Colonic mucosa (tissue), 4 donors: ENCODE data around the gene ALKBH3. TPM values are rescaled to one million over a fixed set of nuclear protein-coding genes. Genes with fewer than 3 reads are reported as not detected.

ENCODE experiments used
- DNase-seq: peaks from one replicate; pipeline ENCODE4 v3.0.0-alpha.2; 2020
- H3K27ac ChIP-seq: fragments of 200-600 bp; one replicate; pipeline ENCODE4 v1.8.0; 2021
- H3K27me3 ChIP-seq: fragments of 200-600 bp; one replicate; pipeline ENCODE4 v1.8.0; 2021
- H3K36me3 ChIP-seq: fragments of 200-600 bp; one replicate; pipeline ENCODE4 v1.8.0; 2021
- H3K4me1 ChIP-seq: fragments of 200-600 bp; one replicate; pipeline ENCODE4 v1.8.0; 2021; ENCODE audit warnings: mild to moderate bottlenecking
- H3K4me3 ChIP-seq: fragments of 200-600 bp; one replicate; pipeline ENCODE4 v1.8.0; 2021
- H3K9ac ChIP-seq, 2 donors: one replicate each; pipeline ENCODE4 v1.7.0; 2013; ENCODE audit warnings: control low read depth in 2 of 2, low read depth in 2 of 2, low read length in 2 of 2
- H3K9me3 ChIP-seq: fragments of 200-600 bp; one replicate; pipeline ENCODE4 v1.8.0; 2021
- CTCF ChIP-seq: fragments of 200-600 bp; IDR thresholded peaks from one replicate; pipeline ENCODE4 v1.8.0; 2022; ENCODE audit warnings: antibody characterized with exemption, mild to moderate bottlenecking
- intact Hi-C: fragments of 100-400 bp; cut with DNase I; formaldehyde crosslinking; loops from one replicate; pipeline ENCODE4 v1.14.1; 2022
- total RNA-seq, 2 donors: library from RNA; stranded (reverse); fragmentation: NEBNext Ultra II Directional in 1 of 2; extraction: Animal tissue kit (Norgen Biotek cat#: 25700) in 1 of 2; gene quantifications; one replicate each; pipeline ENCODE4 v1.2.1, GENCODE V29; 2021
- donor health status: healthy.
- donor health status: DM: no; HTN: no; CAD: no.
- donor health status: DM: no; HTN: no; CAD: no.

The ALKBH3 gene
- total RNA-seq, 2 donors from 2014 or later, result 22.5 to 26.9 TPM

- Histone ChIP-seq H3K4me1 (no peaks in the 10 kb centered on the region), H3K9ac (no peak overlapping the region), H3K27me3 (no peaks in the 10 kb centered on the region), H3K9me3 (no peaks in the 10 kb centered on the region), H3K36me3 (peaks cover 11% of the 10 kb centered on the region), H3K4me3 (no peak overlapping the region), H3K27ac (no peak overlapping the region)
- no peak for DNase-seq
- intact Hi-C loops, result no loop called here
- no peak for TF ChIP-seq CTCF
These were observed 26.9 kb upstream of the ALKBH3 start for GRCh38 chr11:43853781-43854180.

GRCh38 chr11:43856993-43857392 is 23.6 kb upstream of the ALKBH3 start:
- Histone ChIP-seq H3K9ac (no peak overlapping the region), H3K4me1 (no peaks in the 10 kb centered on the region), H3K9me3 (no peaks in the 10 kb centered on the region), H3K27me3 (no peaks in the 10 kb centered on the region), H3K36me3 (peaks cover 11% of the 10 kb centered on the region), H3K4me3 (no peak overlapping the region), H3K27ac (no peak overlapping the region)
- intact Hi-C loops, result no loop called here
- DNase-seq, result no peak
- TF ChIP-seq CTCF, result no peak

- TF ChIP-seq CTCF, result no peak
- no peak overlapping the region for H3K9ac ChIP-seq
- H3K4me1 ChIP-seq, result no peaks in the 10 kb centered on the region
- no peak for DNase-seq
- H3K27ac ChIP-seq, result no peak overlapping the region
- intact Hi-C loops, result no loop called here
- H3K4me3 ChIP-seq, result no peak overlapping the region
- H3K36me3 ChIP-seq, result no peaks in the 10 kb centered on the region
- H3K27me3 ChIP-seq, result no peaks in the 10 kb centered on the region
- no peaks in the 10 kb centered on the region for H3K9me3 ChIP-seq
These were observed 19.5 kb upstream of the ALKBH3 start for GRCh38 chr11:43861141-43861540.

- H3K27me3 ChIP-seq, result no peaks in the 10 kb centered on the region
These were observed 14.1 kb upstream of the ALKBH3 start for GRCh38 chr11:43866520-43866919.

GRCh38 chr11:43866969-43867368 is 13.7 kb upstream of the ALKBH3 start:
- TF ChIP-seq CTCF, result no peak
- no peaks in the 10 kb centered on the region for H3K36me3 ChIP-seq

More at GRCh38 chr11:43866520-43866919, 14.1 kb upstream of the ALKBH3 start:
- Histone ChIP-seq H3K4me1 (no peaks in the 10 kb centered on the region), H3K36me3 (no peaks in the 10 kb centered on the region), H3K9me3 (no peaks in the 10 kb centered on the region), H3K4me3 (no peak overlapping the region), H3K27ac (no peak overlapping the region), H3K9ac (no peak overlapping the region)
- intact Hi-C loops, result no loop called here
- no peak for TF ChIP-seq CTCF
- DNase-seq, result no peak

More at GRCh38 chr11:43866969-43867368, 13.7 kb upstream of the ALKBH3 start:
- intact Hi-C loops, result no loop called here
- no peak for DNase-seq
- Histone ChIP-seq H3K4me3 (no peak overlapping the region), H3K27ac (no peak overlapping the region), H3K9ac (no peak overlapping the region), H3K27me3 (no peaks in the 10 kb centered on the region), H3K4me1 (no peaks in the 10 kb centered on the region), H3K9me3 (no peaks in the 10 kb centered on the region)
